B cell (primary cell): ENCODE results near the gene MAG.

Experiments
- EZH2 ChIP-seq: IDR thresholded peaks from 2 replicates; pipeline ENCODE4 v1.6.1; 2012; ENCODE audit warnings: borderline replicate concordance, low read depth, mild to moderate bottlenecking, moderate library complexity, low read length; ENCODE audit not compliant: insufficient read depth, poor library complexity, severe bottlenecking
- TF ChIP-seq, protein P1 (sequence below): fragments of 200-600 bp; IDR thresholded peaks from one replicate; pipeline ENCODE4 v1.8.0; 2022; ENCODE audit warnings: antibody characterized with exemption, mild to moderate bottlenecking

DNA sequence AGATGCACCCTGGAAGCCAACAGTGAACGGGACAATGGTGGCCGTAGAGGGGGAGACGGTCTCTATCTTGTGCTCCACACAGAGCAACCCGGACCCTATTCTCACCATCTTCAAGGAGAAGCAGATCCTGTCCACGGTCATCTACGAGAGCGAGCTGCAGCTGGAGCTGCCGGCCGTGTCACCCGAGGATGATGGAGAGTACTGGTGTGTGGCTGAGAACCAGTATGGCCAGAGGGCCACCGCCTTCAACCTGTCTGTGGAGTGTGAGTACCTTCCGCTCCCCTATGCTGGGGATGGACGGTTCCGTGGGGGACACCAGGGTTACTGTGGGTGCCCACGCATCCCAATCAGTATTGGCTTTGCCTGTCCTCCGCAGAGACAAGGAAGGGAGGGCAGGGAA lies 10.5 kb downstream of the MAG start:
- no peak for TF ChIP-seq EZH2
- TF ChIP-seq, protein P1, sequence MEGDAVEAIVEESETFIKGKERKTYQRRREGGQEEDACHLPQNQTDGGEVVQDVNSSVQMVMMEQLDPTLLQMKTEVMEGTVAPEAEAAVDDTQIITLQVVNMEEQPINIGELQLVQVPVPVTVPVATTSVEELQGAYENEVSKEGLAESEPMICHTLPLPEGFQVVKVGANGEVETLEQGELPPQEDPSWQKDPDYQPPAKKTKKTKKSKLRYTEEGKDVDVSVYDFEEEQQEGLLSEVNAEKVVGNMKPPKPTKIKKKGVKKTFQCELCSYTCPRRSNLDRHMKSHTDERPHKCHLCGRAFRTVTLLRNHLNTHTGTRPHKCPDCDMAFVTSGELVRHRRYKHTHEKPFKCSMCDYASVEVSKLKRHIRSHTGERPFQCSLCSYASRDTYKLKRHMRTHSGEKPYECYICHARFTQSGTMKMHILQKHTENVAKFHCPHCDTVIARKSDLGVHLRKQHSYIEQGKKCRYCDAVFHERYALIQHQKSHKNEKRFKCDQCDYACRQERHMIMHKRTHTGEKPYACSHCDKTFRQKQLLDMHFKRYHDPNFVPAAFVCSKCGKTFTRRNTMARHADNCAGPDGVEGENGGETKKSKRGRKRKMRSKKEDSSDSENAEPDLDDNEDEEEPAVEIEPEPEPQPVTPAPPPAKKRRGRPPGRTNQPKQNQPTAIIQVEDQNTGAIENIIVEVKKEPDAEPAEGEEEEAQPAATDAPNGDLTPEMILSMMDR, result no peak
